Kidney epithelial cell (primary cell): ENCODE measurements around the gene VTI1A. TPM values are rescaled to one million over a fixed set of nuclear protein-coding genes. Genes with fewer than 3 reads are reported as not detected.

Experiments used
- DNase-seq: peaks from one replicate; pipeline ENCODE4 v3.0.0-alpha.2; 2010; ENCODE audit warnings: low read depth
- H3K27me3 ChIP-seq: 2 replicates; pipeline ENCODE4 v1.6.0; 2011; ENCODE audit warnings: low read length; ENCODE audit not compliant: control insufficient read depth, insufficient read depth
- H3K36me3 ChIP-seq: 2 replicates; pipeline ENCODE4 v1.5.1; 2011; ENCODE audit warnings: low read length; ENCODE audit not compliant: control insufficient read depth, insufficient read depth
- H3K4me3 ChIP-seq: 2 replicates; pipeline ENCODE4 v1.5.1; 2011; ENCODE audit warnings: low read depth, mild to moderate bottlenecking, control low read depth, low read length
- CTCF ChIP-seq: IDR thresholded peaks from 2 replicates; pipeline ENCODE4 v1.5.1; 2011; ENCODE audit warnings: mild to moderate bottlenecking, moderate library complexity, low read length, control low read depth, inconsistent platforms; ENCODE audit not compliant: insufficient read depth, poor library complexity, severe bottlenecking
- total RNA-seq: library from RNA; depleted of rRNA; stranded (reverse); fragments of >200 nt; gene quantifications from 2 replicates; pipeline ENCODE4 v1.2.3, GENCODE V29; 2015

The VTI1A gene
- total RNA-seq, 1 donor from 2014 or later: 45.7 TPM

- no peaks in the 10 kb centered on the region for H3K36me3 ChIP-seq
- no peak for TF ChIP-seq CTCF
- H3K27me3 ChIP-seq: no peaks in the 10 kb centered on the region
- DNase-seq: no peak
- no peak overlapping the region for H3K4me3 ChIP-seq
Observed at GRCh38 chr10:112467541-112468075, 20.6 kb downstream of the VTI1A start.

- no peak overlapping the region for H3K4me3 ChIP-seq
- no peak for DNase-seq
- H3K36me3 ChIP-seq: no peaks in the 10 kb centered on the region
- peak; percentile 60 for TF ChIP-seq CTCF
- H3K27me3 ChIP-seq: no peaks in the 10 kb centered on the region
Observed at GRCh38 chr10:112471878-112472487, 25.0 kb downstream of the VTI1A start.

GRCh38 chr10:112475575-112476218 lies 28.7 kb downstream of the VTI1A start:
- Histone ChIP-seq H3K27me3 (no peaks in the 10 kb centered on the region), H3K4me3 (no peak overlapping the region), H3K36me3 (no peaks in the 10 kb centered on the region)
- TF ChIP-seq CTCF: peak; percentile 39
- no peak for DNase-seq

GRCh38 chr10:112481602-112482001 lies 34.6 kb downstream of the VTI1A start:
- Histone ChIP-seq H3K4me3 (no peak overlapping the region), H3K36me3 (no peaks in the 10 kb centered on the region), H3K27me3 (no peaks in the 10 kb centered on the region)
- TF ChIP-seq CTCF: no peak
- no peak for DNase-seq

GRCh38 chr10:112484399-112484798 lies 37.4 kb downstream of the VTI1A start:
- no peaks in the 10 kb centered on the region for H3K36me3 ChIP-seq
- H3K27me3 ChIP-seq: no peaks in the 10 kb centered on the region
- DNase-seq: no peak
- TF ChIP-seq CTCF: no peak
- no peak overlapping the region for H3K4me3 ChIP-seq

- Histone ChIP-seq H3K36me3 (no peaks in the 10 kb centered on the region), H3K27me3 (no peaks in the 10 kb centered on the region), H3K4me3 (no peak overlapping the region)
- DNase-seq: no peak
- no peak for TF ChIP-seq CTCF
Observed at GRCh38 chr10:112487964-112488363, 40.9 kb downstream of the VTI1A start.
